K562 (cell line): Measurements from ENCODE around the gene TMEM117. TPM values are rescaled to one million over a fixed set of nuclear protein-coding genes. Genes with fewer than 3 reads are reported as not detected.

Experiments used
- ATAC-seq: fragments of 200-7000 bp; cut with Tn5 transposase; 3 replicates; pipeline ENCODE4 v1.9.1; 2020; ENCODE audit warnings: moderate library complexity
- BruUV-seq: library from RNA; stranded (reverse); fragments of 400-500 nt; replicated peaks from 2 replicates; lab custom pipeline; 2021; lab: Mats Ljungman, UMichigan
- CTCF ChIA-PET: fragments of 300-600 bp; formaldehyde crosslinking; extraction: SDS; loops from one replicate; lab custom pipeline; 2021; ENCODE audit warnings: low intra/inter-chr PET ratio; lab: Yijun Ruan, JAX
- POLR2A ChIA-PET: fragments of 300-600, 350-650 bp; sonication (Branson Sonifier 250); formaldehyde crosslinking; extraction: SDS; loops from one replicate; lab custom pipeline; 2021; ENCODE audit warnings: antibody characterized with exemption, inconsistent platforms; lab: Yijun Ruan, JAX
- DNase-seq, 4 experiments: peaks; one replicate each; pipeline versions ENCODE4 v3.0.0 to v3.0.0-alpha.2; 2011 to 2018; ENCODE audit warnings: low spot score in 3 of 4, mixed read lengths in 3 of 4; ENCODE audit errors: extremely low read depth in 1 of 4
- FAIRE-seq: peaks from 2 replicates; lab custom pipeline; 2011; peaks lifted over from hg19 to GRCh38; lab: Jason Lieb, UNC
- H2AFZ ChIP-seq: 2 replicates; pipeline ENCODE4 v1.6.0; 2011; ENCODE audit warnings: low read depth, low read length, control low read depth, inconsistent platforms
- H3K27ac ChIP-seq: fragments of 200-600 bp; 3 replicates; pipeline ENCODE4 v1.8.0; 2011; ENCODE audit warnings: low read depth, mild to moderate bottlenecking, control low read depth, inconsistent platforms, low read length, moderate library complexity, mixed read lengths; ENCODE audit errors: extremely low read depth
- H3K27me3 ChIP-seq, 2 experiments: fragments of 300-600 bp in 1 of 2; 2 replicates in 1 of 2; 3 replicates in 1 of 2; pipeline versions ENCODE4 v1.6.0 to v1.8.0; 2011; ENCODE audit warnings: inconsistent platforms in 2 of 2, low read length in 2 of 2, mild to moderate bottlenecking in 1 of 2, mixed read lengths in 1 of 2, moderate library complexity in 1 of 2; ENCODE audit not compliant: control insufficient read depth in 2 of 2, insufficient read depth in 2 of 2
- H3K36me3 ChIP-seq: fragments of 300-600 bp; 3 replicates; pipeline ENCODE4 v1.8.0; 2011; ENCODE audit warnings: mild to moderate bottlenecking, low read length, inconsistent platforms; ENCODE audit not compliant: control insufficient read depth, insufficient read depth
- H3K4me1 ChIP-seq, 2 experiments: fragments of 200-600 bp in 1 of 2; replicated peaks in 1 of 2; 2 replicates in 1 of 2; 3 replicates in 1 of 2; pipeline versions ENCODE4 v1.5.1 to v1.8.0; 2011; ENCODE audit warnings: inconsistent platforms in 2 of 2, low read length in 2 of 2, mild to moderate bottlenecking in 1 of 2, mixed read lengths in 1 of 2, moderate library complexity in 1 of 2; ENCODE audit not compliant: control insufficient read depth in 2 of 2, insufficient read depth in 2 of 2
- H3K4me2 ChIP-seq: 2 replicates; pipeline ENCODE4 v1.6.1; 2011; ENCODE audit warnings: low read length, control low read depth, inconsistent platforms, mixed read lengths; ENCODE audit not compliant: insufficient read depth
- H3K4me3 ChIP-seq: fragments of 200-600 bp; sonication (generic), shearing (Covaris generic); 2 replicates; pipeline ENCODE4 v1.5.1; 2016; ENCODE audit warnings: control low read depth, inconsistent platforms
- H3K79me2 ChIP-seq: fragments of 200-600 bp; 3 replicates; pipeline ENCODE4 v1.8.0; 2011; ENCODE audit warnings: low read length, inconsistent platforms; ENCODE audit not compliant: control insufficient read depth, insufficient read depth
- H3K9ac ChIP-seq, 2 experiments: 2 replicates each; pipeline versions ENCODE4 v1.6.0 to v1.6.1; 2011; ENCODE audit warnings: low read depth in 2 of 2, low read length in 2 of 2, control low read depth in 1 of 2, inconsistent platforms in 1 of 2, mild to moderate bottlenecking in 1 of 2, mixed read lengths in 1 of 2; ENCODE audit not compliant: insufficient read depth in 1 of 2
- H3K9me1 ChIP-seq: one replicate; pipeline ENCODE4 v1.6.0; 2011; ENCODE audit warnings: inconsistent platforms, mild to moderate bottlenecking, low read length, moderate library complexity; ENCODE audit not compliant: control insufficient read depth, insufficient read depth
- H3K9me3 ChIP-seq: replicated peaks from 2 replicates; pipeline ENCODE4 v1.5.1; 2011; ENCODE audit warnings: low read depth, low read length, inconsistent platforms; ENCODE audit not compliant: control insufficient read depth, insufficient read depth
- H4K20me1 ChIP-seq: replicated peaks from 2 replicates; pipeline ENCODE4 v1.6.1; 2011; ENCODE audit warnings: low read length, inconsistent platforms, mixed read lengths; ENCODE audit not compliant: control insufficient read depth, insufficient read depth
- CHD1 ChIP-seq: fragments of 200-600 bp; sonication (generic); IDR thresholded peaks from one replicate; pipeline ENCODE4 v1.6.1; 2012; ENCODE audit warnings: mild to moderate bottlenecking, moderate library complexity, low read length, inconsistent platforms
- EHMT2 ChIP-seq: fragments of 450-650 bp; IDR thresholded peaks from 2 replicates; pipeline ENCODE4 v1.6.1; 2018; ENCODE audit warnings: antibody characterized with exemption
- HCFC1 ChIP-seq: IDR thresholded peaks from 2 replicates; pipeline ENCODE4 v1.6.1; 2012; ENCODE audit warnings: low read depth, low read length, improper control_type of control experiment
- HDAC1 ChIP-seq, 2 experiments: fragments of 450-650 bp; IDR thresholded peaks; 2 replicates each; pipeline ENCODE4 v1.6.1; 2016 to 2017; ENCODE audit warnings: inconsistent platforms in 1 of 2, mild to moderate bottlenecking in 1 of 2, moderate library complexity in 1 of 2
- HIVEP1 ChIP-seq: fragments of 250-450 bp; sonication (Bioruptor Pico); IDR thresholded peaks from 2 replicates; pipeline ENCODE4 v1.4.0; 2020; ENCODE audit warnings: mild to moderate bottlenecking
- RNF2 ChIP-seq: sonication (generic); IDR thresholded peaks from 2 replicates; pipeline ENCODE4 v1.6.1; 2016
- TEAD4 ChIP-seq, 2 experiments: sonication (generic) in 1 of 2; formaldehyde crosslinking in 1 of 2; IDR thresholded peaks; 2 replicates each; pipeline versions ENCODE4 v1.6.1 to v1.8.0; 2012 to 2022; ENCODE audit warnings: borderline replicate concordance in 1 of 2, inconsistent platforms in 1 of 2, low read length in 1 of 2, mild to moderate bottlenecking in 1 of 2, missing genetic modification reagents in 1 of 2
- WGBS: fragments of 100-300 bp; shearing (Covaris generic); methylation state at CpG from one replicate; pipeline ENCODE4 v1.1.6; 2016; ENCODE audit warnings: low coverage, mixed read lengths; ENCODE audit not compliant: insufficient coverage; ENCODE audit errors: missing lambda C conversion rate; 5-methylcytosine and 5-hydroxymethylcytosine counted together
- in situ Hi-C: fragments of 300-500 bp; cut with MboI; formaldehyde crosslinking; loops from 4 replicates; pipeline ENCODE4 v1.15.0; 2018; ENCODE audit warnings: inconsistent platforms, mixed read lengths
- intact Hi-C: fragments of 100-400 bp; cut with micrococcal nuclease; formaldehyde crosslinking; loops from 2 replicates; pipeline ENCODE4 v1.14.2; 2022
- polyA plus RNA-seq, 8 experiments: library from polyadenylated mRNA; depleted of rRNA in 4 of 8; stranded (reverse) in 5 of 8; unstranded in 3 of 8; fragments of >200 nt; fragmentation: Nextera tagmentation in 2 of 8; fragmentation: Illumina TruSeq in 1 of 8; extraction: Ambion mirVana in 2 of 8; extraction: Trizol in 1 of 8; gene quantifications; 2 replicates each; pipeline versions ENCODE4 v1.2.1 to v1.2.3, GENCODE V29; 2011 to 2014; ENCODE audit warnings: inconsistent platforms in 1 of 8, missing spikeins in 1 of 8
- total RNA-seq, 7 experiments: library from RNA; depleted of rRNA in 6 of 7; stranded (reverse); fragments of >200 nt in 6 of 7; fragmentation: Illumina TruSeq in 2 of 7; extraction: Trizol in 2 of 7; gene quantifications; 2 replicates each; pipeline versions ENCODE4 v1.2.1 to v1.2.3, GENCODE V29; 2011 to 2021; ENCODE audit warnings: low replicate concordance in 1 of 7
- TF ChIP-seq, protein P1 (sequence below), 2 experiments: fragments of 450-650 bp; formaldehyde crosslinking in 1 of 2; IDR thresholded peaks; 2 replicates each; pipeline versions ENCODE4 v1.4.0 to v1.6.1; 2014 to 2020; ENCODE audit warnings: mild to moderate bottlenecking in 2 of 2, borderline replicate concordance in 1 of 2, low read depth in 1 of 2
- TF ChIP-seq, protein P2 (sequence below): fragments of 450-650 bp; IDR thresholded peaks from 2 replicates; pipeline ENCODE4 v1.6.1; 2018; ENCODE audit not compliant: partially characterized antibody

Gene TMEM117
- total and polyA plus RNA-seq, 9 of the 15 experiments (the other 6 are each of a cell fraction or from before 2014, with no cell fraction given), result 0.31 to 2.8 (median 1.0) TPM

DNA sequence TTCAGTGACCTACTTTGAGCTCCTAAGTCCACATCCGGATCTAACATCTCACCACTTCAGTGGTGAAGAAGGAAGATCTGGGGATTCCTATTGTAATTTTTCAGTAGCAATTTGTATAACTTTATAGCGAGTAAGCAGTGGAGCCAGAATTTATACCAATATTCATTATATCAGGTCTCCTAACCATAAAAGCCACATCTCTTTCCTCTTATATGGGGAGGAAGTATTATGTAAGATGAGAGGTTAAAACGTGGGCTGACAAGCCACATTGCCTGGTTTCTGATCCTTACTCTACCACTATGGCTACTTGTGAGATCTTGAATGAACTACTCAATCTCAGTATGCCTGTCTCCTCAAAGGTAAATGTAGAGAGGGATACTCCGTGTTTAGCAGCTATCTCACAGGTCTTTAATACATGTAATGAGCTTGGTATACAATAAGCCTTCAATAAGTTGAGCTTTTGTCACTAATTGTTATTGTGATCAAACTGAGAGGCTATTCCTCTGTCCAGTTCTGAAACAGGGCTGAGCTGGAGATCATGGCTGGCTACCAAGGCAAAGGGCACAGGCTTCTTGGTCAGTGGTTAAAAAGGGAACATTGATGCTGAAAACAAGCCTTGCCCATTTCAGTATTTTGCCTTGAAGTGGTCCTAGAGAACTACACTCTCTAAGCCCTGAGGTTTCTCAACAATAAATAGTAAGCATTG lies 3.3 kb upstream of the TMEM117 start:
- Histone ChIP-seq H4K20me1 (no peaks in the 10 kb centered on the region), H3K4me3 (no peak overlapping the region), H3K27ac (no peak overlapping the region), H3K79me2 (no peaks in the 10 kb centered on the region), H3K4me2 (no peak overlapping the region), H3K9ac (no peak overlapping the region), H3K4me1 (peaks cover 0 to 14% of the 10 kb centered on the region in 2 experiments; a peak in 3 of 5 replicates), H3K27me3 (peaks cover 0 to 3% of the 10 kb centered on the region in 2 experiments; a peak in 4 of 5 replicates), H2AFZ (no peak overlapping the region), H3K36me3 (no peaks in the 10 kb centered on the region), H3K9me1 (no peaks in the 10 kb centered on the region), H3K9me3 (no peaks in the 10 kb centered on the region)
- ChIA-PET CTCF (no interaction called here), POLR2A (interaction anchor here (0.6 to 1.4 kb wide), 4 partner anchors 8 to 1528 kb away, joined by 3 to 6 read pairs (median 4); no protein-coding TSS in a partner anchor)
- TF ChIP-seq CHD1, result no peak
- TF ChIP-seq, protein P1, sequence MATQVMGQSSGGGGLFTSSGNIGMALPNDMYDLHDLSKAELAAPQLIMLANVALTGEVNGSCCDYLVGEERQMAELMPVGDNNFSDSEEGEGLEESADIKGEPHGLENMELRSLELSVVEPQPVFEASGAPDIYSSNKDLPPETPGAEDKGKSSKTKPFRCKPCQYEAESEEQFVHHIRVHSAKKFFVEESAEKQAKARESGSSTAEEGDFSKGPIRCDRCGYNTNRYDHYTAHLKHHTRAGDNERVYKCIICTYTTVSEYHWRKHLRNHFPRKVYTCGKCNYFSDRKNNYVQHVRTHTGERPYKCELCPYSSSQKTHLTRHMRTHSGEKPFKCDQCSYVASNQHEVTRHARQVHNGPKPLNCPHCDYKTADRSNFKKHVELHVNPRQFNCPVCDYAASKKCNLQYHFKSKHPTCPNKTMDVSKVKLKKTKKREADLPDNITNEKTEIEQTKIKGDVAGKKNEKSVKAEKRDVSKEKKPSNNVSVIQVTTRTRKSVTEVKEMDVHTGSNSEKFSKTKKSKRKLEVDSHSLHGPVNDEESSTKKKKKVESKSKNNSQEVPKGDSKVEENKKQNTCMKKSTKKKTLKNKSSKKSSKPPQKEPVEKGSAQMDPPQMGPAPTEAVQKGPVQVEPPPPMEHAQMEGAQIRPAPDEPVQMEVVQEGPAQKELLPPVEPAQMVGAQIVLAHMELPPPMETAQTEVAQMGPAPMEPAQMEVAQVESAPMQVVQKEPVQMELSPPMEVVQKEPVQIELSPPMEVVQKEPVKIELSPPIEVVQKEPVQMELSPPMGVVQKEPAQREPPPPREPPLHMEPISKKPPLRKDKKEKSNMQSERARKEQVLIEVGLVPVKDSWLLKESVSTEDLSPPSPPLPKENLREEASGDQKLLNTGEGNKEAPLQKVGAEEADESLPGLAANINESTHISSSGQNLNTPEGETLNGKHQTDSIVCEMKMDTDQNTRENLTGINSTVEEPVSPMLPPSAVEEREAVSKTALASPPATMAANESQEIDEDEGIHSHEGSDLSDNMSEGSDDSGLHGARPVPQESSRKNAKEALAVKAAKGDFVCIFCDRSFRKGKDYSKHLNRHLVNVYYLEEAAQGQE (IDR thresholded peaks at IDR 0.05; ENCODE audit: borderline replicate concordance), result peak; percentile 55
- TF ChIP-seq, protein P1 (CRISPR knock-in tag; IDR thresholded peaks at IDR 0.05; ENCODE audit: low read depth), result no peak
- TF ChIP-seq EHMT2, result 0 out of 2 replicates have a peak, but pooled peaks have one; percentile 18
- TF ChIP-seq HCFC1, result no peak
- TF ChIP-seq HIVEP1 (CRISPR knock-in tag), result no peak
- TF ChIP-seq, protein P2, sequence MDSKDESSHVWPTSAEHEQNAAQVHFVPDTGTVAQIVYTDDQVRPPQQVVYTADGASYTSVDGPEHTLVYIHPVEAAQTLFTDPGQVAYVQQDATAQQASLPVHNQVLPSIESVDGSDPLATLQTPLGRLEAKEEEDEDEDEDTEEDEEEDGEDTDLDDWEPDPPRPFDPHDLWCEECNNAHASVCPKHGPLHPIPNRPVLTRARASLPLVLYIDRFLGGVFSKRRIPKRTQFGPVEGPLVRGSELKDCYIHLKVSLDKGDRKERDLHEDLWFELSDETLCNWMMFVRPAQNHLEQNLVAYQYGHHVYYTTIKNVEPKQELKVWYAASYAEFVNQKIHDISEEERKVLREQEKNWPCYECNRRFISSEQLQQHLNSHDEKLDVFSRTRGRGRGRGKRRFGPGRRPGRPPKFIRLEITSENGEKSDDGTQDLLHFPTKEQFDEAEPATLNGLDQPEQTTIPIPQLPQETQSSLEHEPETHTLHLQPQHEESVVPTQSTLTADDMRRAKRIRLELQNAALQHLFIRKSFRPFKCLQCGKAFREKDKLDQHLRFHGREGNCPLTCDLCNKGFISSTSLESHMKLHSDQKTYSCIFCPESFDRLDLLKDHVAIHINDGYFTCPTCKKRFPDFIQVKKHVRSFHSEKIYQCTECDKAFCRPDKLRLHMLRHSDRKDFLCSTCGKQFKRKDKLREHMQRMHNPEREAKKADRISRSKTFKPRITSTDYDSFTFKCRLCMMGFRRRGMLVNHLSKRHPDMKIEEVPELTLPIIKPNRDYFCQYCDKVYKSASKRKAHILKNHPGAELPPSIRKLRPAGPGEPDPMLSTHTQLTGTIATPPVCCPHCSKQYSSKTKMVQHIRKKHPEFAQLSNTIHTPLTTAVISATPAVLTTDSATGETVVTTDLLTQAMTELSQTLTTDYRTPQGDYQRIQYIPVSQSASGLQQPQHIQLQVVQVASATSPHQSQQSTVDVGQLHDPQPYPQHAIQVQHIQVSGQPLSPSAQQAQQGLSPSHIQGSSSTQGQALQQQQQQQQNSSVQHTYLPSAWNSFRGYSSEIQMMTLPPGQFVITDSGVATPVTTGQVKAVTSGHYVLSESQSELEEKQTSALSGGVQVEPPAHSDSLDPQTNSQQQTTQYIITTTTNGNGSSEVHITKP, result no peak
- TF ChIP-seq HDAC1 (IDR thresholded peaks at IDR 0.05), result no peak
- no peak for TF ChIP-seq RNF2
- TF ChIP-seq TEAD4 (IDR thresholded peaks at IDR 0.05; ENCODE audit: low read length), result no peak
- no peak for TF ChIP-seq TEAD4 (CRISPR knock-in tag; IDR thresholded peaks at IDR 0.05; ENCODE audit: borderline replicate concordance)
- no peak for ATAC-seq
- intact Hi-C loops (no loop called here), in situ Hi-C loops (no loop called here)
- BruUV-seq, result no TSS peak
- WGBS, result 8% methylated on average over 4 of the region's 4 CpGs
- DNase-seq, result no peak
- FAIRE-seq, result peak; percentile 19
